GM10266 (cell line): ENCODE data around the gene PRRC1.

Source experiments
- DNase-seq: peaks from one replicate; pipeline ENCODE4 v3.0.0; 2012; ENCODE audit errors: extremely low spot score
- TF ChIP-seq, protein P1 (sequence below): IDR thresholded peaks from 2 replicates; pipeline ENCODE4 v1.5.1; 2012; ENCODE audit warnings: mild to moderate bottlenecking, low read depth; ENCODE audit not compliant: control insufficient read depth, insufficient read depth; ENCODE audit errors: missing control alignments

PRRC1 gene

DNA sequence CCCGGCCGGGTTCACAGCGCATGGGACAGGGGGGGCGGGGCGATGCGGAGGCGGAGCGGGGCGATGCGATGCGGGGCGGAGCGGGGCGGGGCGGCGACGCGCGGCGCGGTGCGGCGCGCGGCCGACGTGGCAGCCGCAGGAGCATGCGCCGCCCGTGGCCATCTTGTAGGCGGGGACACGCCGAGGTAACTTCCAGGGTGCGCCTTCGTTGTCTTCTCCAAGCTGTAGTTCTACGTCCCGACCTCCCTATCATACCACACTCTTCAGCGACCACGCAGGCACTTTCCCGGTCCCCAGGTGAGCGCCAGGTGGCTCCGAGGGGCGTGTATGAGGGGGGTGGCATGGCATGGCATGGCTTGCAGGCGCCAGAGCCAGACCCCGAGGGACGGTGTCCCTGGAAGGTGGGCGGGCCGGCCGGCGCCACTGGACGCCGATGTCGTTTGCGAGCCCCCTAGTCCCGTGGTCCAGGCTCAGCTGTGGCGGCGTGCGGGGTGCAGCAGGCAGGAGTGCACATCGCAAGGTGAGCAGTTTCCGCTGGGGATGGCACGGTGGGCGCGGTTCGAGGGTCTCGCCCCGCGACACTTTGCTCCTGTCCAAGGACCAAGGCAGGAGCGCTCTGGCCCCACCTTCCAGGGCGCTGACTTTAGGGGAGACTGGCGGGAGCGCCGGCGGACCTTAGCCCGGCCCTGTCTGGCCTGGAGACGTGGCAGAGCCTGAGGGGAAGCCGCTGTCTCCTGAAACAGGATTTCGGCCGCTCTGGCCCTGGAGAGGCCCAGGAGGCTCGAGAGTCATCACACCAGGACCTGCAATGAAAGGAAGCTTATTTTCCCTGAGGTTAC is at the start of gene PRRC1:
PRRC1 (plus strand) TSS at position 161 of the 839 bp plus-strand sequence. CDS start 5,840 bp downstream, outside the sequence.
- TF ChIP-seq, protein P1, sequence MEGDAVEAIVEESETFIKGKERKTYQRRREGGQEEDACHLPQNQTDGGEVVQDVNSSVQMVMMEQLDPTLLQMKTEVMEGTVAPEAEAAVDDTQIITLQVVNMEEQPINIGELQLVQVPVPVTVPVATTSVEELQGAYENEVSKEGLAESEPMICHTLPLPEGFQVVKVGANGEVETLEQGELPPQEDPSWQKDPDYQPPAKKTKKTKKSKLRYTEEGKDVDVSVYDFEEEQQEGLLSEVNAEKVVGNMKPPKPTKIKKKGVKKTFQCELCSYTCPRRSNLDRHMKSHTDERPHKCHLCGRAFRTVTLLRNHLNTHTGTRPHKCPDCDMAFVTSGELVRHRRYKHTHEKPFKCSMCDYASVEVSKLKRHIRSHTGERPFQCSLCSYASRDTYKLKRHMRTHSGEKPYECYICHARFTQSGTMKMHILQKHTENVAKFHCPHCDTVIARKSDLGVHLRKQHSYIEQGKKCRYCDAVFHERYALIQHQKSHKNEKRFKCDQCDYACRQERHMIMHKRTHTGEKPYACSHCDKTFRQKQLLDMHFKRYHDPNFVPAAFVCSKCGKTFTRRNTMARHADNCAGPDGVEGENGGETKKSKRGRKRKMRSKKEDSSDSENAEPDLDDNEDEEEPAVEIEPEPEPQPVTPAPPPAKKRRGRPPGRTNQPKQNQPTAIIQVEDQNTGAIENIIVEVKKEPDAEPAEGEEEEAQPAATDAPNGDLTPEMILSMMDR = no peak
- DNase-seq = peak; percentile 91

DNA sequence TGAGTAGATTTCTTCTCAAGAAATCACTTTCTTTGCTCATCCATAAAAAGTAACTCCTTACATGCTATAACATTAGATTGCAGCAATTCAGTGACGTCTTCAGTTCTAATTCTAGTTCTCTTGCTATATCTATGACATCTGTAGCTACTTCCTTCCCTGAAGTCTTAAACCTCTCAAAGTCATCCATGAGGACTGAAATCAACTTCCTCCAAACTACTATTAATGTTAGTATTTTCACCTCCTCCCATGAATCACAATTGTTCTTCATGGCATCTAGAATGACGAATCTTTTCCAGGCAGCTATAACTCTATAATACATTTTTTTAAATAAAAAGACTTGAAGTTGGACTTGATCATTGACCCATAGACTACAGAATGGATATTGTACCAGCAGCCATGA is 46.2 kb upstream of the PRRC1 start:
- DNase-seq = no peak
- TF ChIP-seq, protein P1 = no peak

DNA sequence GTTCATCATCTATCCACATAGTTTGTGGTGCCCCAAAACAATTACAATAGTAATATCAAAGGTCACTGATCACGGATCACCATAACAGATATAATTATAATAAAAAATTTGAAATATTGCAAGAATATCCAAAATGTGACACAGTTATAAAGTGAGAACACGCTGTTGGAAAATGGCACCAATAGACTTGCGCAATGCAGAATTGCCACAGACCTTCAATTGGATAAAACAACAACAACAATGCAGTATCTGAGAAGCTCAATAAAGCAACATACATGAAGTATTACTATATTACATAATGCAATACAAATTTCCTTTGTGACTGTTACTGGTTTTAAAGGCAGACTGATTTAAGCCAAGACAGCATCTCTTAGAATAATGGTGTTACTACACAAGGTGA is 44.7 kb upstream of the PRRC1 start:
- TF ChIP-seq, protein P1 = no peak
- no peak for DNase-seq

DNA sequence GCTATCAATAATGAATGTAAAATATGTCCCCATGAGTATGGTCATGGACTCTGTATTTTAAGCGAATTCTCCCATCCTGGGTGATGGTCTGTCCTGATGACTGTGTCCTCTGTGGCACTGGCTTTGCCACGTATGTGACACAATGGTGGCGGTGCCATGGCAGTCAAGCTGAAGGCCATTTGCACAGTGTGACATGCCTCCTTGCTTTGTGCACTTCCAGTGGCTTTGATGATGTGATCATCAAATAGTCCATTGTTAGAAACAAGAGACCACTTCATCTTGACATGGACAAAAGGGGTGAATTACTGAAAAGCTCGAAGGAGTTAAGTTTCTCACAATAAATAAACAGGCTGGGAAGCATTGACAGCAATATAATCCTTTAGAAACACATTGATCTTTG is 31.0 kb upstream of the PRRC1 start:
- no peak for DNase-seq
- TF ChIP-seq, protein P1 = no peak

DNA sequence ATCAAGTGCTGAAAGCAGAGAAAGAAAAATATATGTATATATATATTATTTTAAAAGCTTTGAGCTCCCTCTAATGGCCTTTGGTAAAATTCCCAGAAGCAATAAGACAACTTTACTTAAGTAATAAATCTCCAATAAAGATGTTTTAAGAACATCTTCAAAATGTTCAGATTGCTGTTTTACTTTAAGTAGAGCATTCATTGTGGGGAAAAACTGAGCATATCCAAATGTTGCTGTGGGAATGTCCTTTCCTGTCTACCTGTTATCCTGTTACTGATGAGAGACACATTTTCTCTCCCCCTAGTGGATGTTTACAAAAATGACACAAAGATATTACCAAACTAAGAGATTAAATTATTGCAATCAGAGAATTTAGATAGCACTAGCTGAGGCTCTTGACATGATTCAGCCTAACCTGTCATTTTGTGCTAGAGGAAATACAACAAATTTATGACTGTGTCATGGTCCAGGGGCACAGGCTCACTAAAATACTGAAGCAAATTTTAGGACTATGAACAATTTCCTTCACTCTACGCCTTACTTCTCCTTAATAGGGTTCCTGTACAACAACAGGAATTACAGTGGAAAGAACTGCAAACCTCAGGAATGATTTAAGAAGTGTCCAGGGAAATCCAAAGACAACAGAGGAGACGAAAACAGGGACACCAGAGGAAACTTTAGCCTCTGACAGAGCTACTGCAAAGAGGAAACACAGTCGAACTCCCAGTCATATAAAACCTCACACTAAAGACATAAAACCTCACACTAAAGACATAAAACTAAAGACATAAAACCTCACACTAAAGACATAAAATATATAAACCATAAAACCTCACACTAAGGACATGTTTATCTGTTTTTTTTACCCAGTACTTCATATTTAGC is 24.3 kb upstream of the PRRC1 start:
- TF ChIP-seq, protein P1 = peak; percentile 54
- peak; percentile 26 for DNase-seq

DNA sequence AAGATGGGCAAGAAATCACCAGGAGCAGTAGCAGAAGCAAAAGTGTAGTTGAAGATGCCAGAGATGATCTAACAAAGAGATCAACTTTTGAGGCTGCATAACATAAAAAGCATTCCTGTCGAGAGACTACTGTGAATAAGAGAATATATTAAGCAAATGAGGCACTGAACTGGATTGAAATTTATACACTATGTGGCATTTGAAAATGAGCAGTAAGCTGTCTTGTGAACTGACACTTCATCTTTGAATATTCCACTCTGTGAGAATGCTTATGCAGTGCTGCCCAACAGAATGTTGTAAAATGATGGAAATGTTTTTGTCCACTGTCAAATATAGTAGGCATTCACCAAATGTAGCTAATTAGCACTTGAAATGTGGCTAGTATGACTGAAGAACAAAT is 18.9 kb upstream of the PRRC1 start:
- TF ChIP-seq, protein P1 = no peak
- DNase-seq = no peak
